ENCODE results near the gene NCF2. TPM values are rescaled to one million over a fixed set of nuclear protein-coding genes. Genes with fewer than 3 reads are reported as not detected.

NCF2 gene
- total RNA-seq, 1 donor from 2014 or later = not detected

DNA sequence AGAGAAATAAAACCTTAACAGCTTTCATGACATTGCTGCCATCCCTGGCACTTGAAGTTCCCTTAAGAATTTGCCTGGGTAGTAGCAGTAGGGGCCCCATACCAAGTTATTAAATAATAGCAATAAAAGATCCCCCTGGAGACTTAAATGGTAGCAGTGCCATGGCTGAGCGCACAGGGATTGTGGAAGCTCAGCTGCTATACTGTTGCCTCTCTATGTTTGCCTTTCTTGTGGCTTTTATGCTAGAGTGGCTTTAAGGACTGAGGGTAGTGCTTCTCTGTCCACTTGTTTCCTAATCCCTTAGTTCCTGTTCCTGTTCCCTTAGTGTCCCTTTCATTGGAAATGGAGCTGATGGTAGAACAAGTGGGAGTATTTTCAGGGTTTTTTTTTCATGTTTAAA, 42.1 kb downstream of the NCF2 start:
- no peaks in the 10 kb centered on the region for H3K9me3 Mint-ChIP-seq
- TF ChIP-seq CTCF (conservative IDR thresholded peaks at IDR 0.05) = no peak
- H3K27me3 Mint-ChIP-seq (ENCODE audit: low read depth) = no peaks in the 10 kb centered on the region
- no peak for DNase-seq (ENCODE audit: low read depth, low spot score)
- H3K36me3 Mint-ChIP-seq (ENCODE audit: low read depth) = peaks cover 2% of the 10 kb centered on the region
- no peak overlapping the region for H3K4me3 Mint-ChIP-seq
- H3K4me1 Mint-ChIP-seq = peaks cover 15% of the 10 kb centered on the region
- H3K27ac Mint-ChIP-seq (ENCODE audit: unreplicated experiment) = no peak overlapping the region

GRCh38 chr1:183546427-183546826, 43.8 kb downstream of the NCF2 start:
- Mint-ChIP-seq H3K36me3 (ENCODE audit: low read depth) (peaks cover 6% of the 10 kb centered on the region), H3K27ac (ENCODE audit: unreplicated experiment) (no peak overlapping the region), H3K27me3 (ENCODE audit: low read depth) (no peaks in the 10 kb centered on the region), H3K9me3 (no peaks in the 10 kb centered on the region), H3K4me3 (no peak overlapping the region), H3K4me1 (peaks cover 15% of the 10 kb centered on the region)
- no peak for TF ChIP-seq CTCF (conservative IDR thresholded peaks at IDR 0.05)
- DNase-seq (ENCODE audit: low read depth, low spot score) = no peak

GRCh38 chr1:183544598-183545297, 45.5 kb downstream of the NCF2 start:
- no peak for TF ChIP-seq CTCF (conservative IDR thresholded peaks at IDR 0.05)
- Mint-ChIP-seq H3K9me3 (no peaks in the 10 kb centered on the region), H3K4me3 (no peak overlapping the region), H3K4me1 (peaks cover 15% of the 10 kb centered on the region), H3K27me3 (ENCODE audit: low read depth) (no peaks in the 10 kb centered on the region), H3K36me3 (ENCODE audit: low read depth) (peaks cover 3% of the 10 kb centered on the region), H3K27ac (ENCODE audit: unreplicated experiment) (no peak overlapping the region)
- no peak for DNase-seq (ENCODE audit: low read depth, low spot score)

- Mint-ChIP-seq H3K27me3 (ENCODE audit: low read depth) (no peaks in the 10 kb centered on the region), H3K4me3 (no peak overlapping the region), H3K9me3 (no peaks in the 10 kb centered on the region), H3K27ac (ENCODE audit: unreplicated experiment) (no peak overlapping the region), H3K4me1 (peaks cover 15% of the 10 kb centered on the region), H3K36me3 (ENCODE audit: low read depth) (peaks cover 3% of the 10 kb centered on the region)
- DNase-seq (ENCODE audit: low read depth, low spot score) = no peak
- TF ChIP-seq CTCF (conservative IDR thresholded peaks at IDR 0.05) = peak; percentile 76
These were observed 46.5 kb downstream of the NCF2 start for GRCh38 chr1:183543619-183544204.

DNA sequence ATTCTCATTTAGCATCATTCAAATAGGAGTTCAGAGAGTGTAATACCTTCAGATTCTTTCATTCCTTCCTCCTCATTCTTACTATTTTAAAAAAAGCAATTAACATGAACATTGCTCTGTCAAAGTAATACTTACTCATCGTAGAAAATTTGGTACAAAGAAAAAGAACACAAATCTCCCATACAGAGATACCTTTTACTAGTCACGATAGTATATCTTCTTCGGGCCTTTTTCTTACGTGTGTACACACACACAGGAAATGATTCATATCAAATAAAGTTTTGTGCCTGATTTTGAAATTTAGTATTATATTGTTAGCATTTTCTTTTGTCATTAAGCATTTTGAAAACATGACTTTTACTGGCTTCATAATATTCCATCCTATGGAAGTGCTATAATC, 52.9 kb downstream of the NCF2 start:
- Mint-ChIP-seq H3K4me3 (no peak overlapping the region), H3K36me3 (ENCODE audit: low read depth) (peaks cover 20% of the 10 kb centered on the region), H3K4me1 (peaks cover 3% of the 10 kb centered on the region), H3K9me3 (no peaks in the 10 kb centered on the region), H3K27ac (ENCODE audit: unreplicated experiment) (no peak overlapping the region), H3K27me3 (ENCODE audit: low read depth) (no peaks in the 10 kb centered on the region)
- DNase-seq (ENCODE audit: low read depth, low spot score) = no peak
- TF ChIP-seq CTCF (conservative IDR thresholded peaks at IDR 0.05) = no peak

Data from neural crest cell (in vitro differentiated cells).